ENCODE measurements around the gene TRIM50.
"Not testable (repeated sequence)": the region's sequence is repeated elsewhere in the genome, so short reads cannot be mapped to it uniquely, and the experiment has no call there.

The TRIM50 gene

DNA sequence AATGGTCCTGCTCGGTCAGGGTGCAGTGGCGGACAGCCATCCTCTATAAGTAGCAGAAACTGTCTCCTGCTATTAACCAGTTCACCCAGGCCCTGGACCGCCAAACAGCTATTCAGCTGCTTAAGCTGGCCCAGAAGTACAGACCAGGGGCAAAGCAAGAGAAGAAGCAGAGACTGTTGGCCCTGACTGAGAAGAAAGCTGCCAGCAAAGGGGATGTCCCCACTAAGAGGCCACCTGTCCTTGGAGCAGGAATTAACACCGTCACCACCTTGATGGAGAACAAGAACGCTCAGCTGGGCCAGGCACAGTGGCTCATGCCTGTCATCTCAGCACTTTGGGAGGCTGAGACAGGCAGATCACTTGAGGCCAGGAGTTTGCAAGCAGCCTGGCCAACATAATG lies 13.6 kb downstream of the TRIM50 start:
- no peak for DNase-seq (ENCODE audit: low spot score)

GRCh38 chr7:73313521-73313906 lies 14.4 kb downstream of the TRIM50 start:
- DNase-seq (ENCODE audit: low spot score), result no peak

GRCh38 chr7:73312831-73313520 lies 14.9 kb downstream of the TRIM50 start:
- no peak for DNase-seq (ENCODE audit: low spot score)

GRCh38 chr7:73311421-73311820 lies 16.5 kb downstream of the TRIM50 start:
- not testable (repeated sequence) for DNase-seq (ENCODE audit: low spot score)

- peak; percentile 93 for DNase-seq (ENCODE audit: low spot score)
Observed at GRCh38 chr7:73308665-73309214, 19.1 kb downstream of the TRIM50 start, which contains the start of gene NSUN5. Gene NSUN5 (minus strand): TSS chr7:73308826. CDS start chr7:73308790, 36 bp downstream.

GRCh38 chr7:73308074-73308664 lies 19.7 kb downstream of the TRIM50 start:
- no peak for DNase-seq (ENCODE audit: low spot score)

GRCh38 chr7:73307436-73307835 lies 20.4 kb downstream of the TRIM50 start:
- no peak for DNase-seq (ENCODE audit: low spot score)

- not testable (repeated sequence) for DNase-seq (ENCODE audit: low spot score)
Observed at GRCh38 chr7:73304612-73305387, 23.1 kb downstream of the TRIM50 start.

DNA sequence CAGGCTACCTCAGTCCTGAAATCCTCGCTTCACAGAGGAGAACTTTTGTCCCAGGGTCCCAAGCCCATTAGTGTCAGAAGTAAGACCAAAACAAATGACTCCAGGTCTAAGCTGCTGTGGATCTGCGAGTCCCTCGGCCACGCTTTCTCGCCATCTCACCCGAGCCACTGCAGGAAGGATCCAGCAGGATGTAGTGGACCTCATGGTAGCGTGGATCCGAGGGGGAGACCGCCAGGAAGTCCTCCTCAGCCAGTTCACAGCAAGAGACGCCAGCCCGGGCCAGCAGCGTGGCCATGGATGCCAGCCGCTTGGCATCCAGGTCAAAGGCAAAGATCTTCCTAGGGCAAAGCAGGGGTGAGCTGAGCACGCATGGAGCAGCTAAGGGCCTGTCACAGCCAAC lies 23.8 kb downstream of the TRIM50 start:
- no peak for DNase-seq (ENCODE audit: low spot score)

DNA sequence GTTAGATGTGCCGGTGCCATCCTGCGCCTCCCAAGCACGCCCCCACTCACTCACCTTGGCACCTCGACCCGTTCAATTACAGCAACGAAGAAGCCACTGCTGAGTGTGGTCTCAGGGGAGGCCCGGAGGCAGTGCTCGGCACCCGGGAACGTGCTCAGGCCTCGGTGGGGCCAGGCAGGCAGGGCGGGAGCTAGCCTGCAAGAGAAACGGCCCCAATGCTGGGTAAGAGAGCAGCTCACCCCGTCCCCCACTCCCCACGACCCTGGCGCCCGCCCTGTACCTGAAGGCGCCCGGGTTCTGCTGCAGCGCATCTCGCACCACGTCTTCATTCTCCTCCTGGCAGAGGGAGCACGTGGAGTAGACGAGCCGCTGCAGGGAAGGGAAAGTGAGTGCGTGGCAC lies 24.3 kb downstream of the TRIM50 start:
- DNase-seq (ENCODE audit: low spot score), result no peak

DNA sequence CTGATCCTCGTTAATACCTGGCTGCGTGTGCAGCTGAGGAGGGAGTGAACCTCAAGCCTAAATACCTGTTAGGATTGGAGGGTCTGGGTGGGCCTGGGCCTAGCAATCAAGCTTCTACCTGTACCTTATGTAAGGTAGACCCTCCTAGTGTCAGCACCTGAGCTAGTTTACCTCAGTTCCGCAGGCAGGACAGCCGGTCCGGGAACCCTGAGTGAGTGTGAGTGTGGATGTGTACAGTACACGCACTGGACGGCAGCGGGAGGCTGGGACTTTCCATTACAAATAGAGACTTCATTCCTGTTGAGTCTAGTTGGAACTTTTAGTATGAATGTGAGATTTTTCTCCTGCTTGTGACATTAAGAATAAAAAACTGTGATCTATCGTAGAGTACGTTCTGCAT lies 25.0 kb downstream of the TRIM50 start:
- DNase-seq (ENCODE audit: low spot score), result not testable (repeated sequence)

DNA sequence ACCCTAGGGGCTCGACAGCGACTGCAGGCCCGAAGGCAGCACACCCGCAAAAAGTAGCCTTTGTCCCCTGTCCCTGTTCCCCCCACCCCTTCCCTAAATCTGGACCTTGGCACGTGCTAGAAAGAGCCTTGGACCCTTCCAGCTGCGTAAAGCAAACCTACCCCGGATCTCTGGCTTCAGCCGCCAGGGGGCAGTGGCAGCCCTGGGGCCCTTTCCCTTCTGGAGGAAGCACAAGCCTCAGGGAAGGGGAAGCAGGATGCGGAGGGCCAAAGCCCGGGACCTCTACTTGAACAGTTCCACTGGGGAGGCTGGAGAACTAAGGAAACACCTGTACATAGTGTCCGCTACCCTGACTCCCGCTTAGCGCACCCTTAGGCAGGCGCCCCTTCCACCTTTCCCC lies 26.8 kb downstream of the TRIM50 start:
- not testable (repeated sequence) for DNase-seq (ENCODE audit: low spot score)

GRCh38 chr7:73299812-73300211 lies 28.1 kb downstream of the TRIM50 start:
- not testable (repeated sequence) for DNase-seq (ENCODE audit: low spot score)

- DNase-seq (ENCODE audit: low spot score), result not testable (repeated sequence)
Observed at GRCh38 chr7:73297706-73298105, 30.2 kb downstream of the TRIM50 start.

GRCh38 chr7:73297235-73297634 lies 30.6 kb downstream of the TRIM50 start:
- not testable (repeated sequence) for DNase-seq (ENCODE audit: low spot score)

DNA sequence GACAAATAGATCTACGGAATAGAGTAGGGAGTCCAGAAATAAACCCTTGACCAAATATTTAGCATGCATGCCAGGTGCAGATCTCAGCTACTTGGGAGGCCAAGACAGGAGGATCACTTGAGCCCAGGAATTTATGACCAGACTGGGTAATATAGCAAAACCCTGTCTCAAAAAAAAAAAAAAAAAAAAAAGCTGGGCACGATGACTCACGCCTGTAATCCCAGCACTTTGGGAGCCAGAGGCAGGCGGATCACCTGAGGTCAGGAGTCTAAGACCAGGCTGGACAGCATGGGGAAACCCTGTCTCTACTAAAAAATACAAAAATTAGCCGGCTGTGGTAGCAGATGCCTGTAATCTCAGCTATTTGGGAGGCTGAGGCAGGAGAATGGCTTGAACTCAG lies 50.7 kb downstream of the TRIM50 start:
- not testable (repeated sequence) for DNase-seq (ENCODE audit: low spot score)

DNA sequence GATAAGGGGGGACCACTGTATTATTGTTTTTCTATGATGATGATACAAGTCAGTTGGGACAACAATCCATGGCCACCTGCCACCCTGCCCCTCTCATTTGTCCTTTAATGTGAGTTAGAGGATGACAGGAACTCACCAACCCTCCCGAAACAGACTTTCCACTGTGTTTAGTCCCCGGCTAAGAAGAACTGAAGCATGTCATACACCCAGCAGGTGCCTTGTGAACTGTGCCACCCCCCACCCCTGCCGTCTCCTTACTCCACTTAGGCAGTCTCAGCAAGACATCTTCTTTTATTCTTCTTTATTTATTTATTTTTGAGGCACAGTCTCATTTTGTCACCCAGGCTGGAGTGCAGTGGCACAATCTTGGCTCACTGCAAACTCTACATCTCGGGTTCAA lies 60.1 kb downstream of the TRIM50 start:
- DNase-seq (ENCODE audit: low spot score), result not testable (repeated sequence)

DNA sequence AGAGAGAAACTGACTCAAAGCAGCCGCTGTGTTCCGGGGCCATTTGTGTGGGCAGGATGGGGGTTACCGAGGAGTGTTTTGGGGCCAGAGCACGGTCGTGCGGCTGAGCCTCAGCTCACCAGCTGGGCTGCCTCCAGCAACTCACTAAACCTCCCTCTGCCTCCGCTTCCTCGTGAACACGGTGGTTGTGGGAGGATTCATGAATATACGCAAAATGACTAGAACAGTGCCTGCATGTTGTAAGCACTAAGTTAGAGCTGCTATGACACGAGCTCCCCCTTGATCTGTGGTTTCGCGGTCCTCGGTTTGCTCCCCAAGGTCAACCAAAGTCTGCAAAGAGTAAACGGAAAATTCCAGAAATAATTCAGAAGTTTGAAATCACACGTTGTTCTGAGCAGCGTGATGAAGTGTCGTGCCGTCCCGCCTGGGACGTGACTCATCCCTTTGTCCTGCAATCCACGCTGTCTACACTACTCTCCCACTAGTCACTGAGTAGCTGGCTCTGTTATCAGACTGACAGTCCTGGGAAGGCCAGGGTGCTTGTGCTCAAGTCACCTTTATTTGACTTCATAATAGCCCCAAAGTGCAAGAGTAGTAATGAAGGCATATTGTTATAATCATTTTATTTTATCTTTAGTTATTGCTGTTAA lies 61.0 kb downstream of the TRIM50 start:
- DNase-seq (ENCODE audit: low spot score), result not testable (repeated sequence)

Data from RKO (cell line).